ENCODE measurements around the gene WEE1.
"Not testable (repeated sequence)": the region's sequence is repeated elsewhere in the genome, so short reads cannot be mapped to it uniquely, and the experiment has no call there.

DNA sequence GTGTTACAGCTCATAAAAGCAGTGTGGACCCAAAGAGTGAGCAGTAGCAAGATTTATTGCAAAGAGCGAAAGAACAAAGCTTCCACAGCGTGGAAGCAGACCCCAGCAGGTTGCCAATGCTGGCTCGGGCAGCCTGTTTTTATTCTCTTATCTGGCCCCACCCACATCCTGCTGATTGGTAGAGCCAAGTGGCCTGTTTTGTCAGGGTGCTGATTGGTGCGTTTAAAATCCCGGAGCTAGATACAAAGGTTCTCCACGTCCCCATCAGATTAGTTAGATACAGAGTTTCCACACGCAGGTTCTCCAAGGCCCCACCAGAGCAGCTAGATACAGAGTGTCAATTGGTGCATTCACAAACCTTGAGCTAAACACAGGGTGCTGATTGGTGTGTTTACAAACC, 48.9 kb downstream of the WEE1 start:
- not testable (repeated sequence) for TF ChIP-seq POLR2A (IDR thresholded peaks at IDR 0.05)
- TF ChIP-seq, protein P1, sequence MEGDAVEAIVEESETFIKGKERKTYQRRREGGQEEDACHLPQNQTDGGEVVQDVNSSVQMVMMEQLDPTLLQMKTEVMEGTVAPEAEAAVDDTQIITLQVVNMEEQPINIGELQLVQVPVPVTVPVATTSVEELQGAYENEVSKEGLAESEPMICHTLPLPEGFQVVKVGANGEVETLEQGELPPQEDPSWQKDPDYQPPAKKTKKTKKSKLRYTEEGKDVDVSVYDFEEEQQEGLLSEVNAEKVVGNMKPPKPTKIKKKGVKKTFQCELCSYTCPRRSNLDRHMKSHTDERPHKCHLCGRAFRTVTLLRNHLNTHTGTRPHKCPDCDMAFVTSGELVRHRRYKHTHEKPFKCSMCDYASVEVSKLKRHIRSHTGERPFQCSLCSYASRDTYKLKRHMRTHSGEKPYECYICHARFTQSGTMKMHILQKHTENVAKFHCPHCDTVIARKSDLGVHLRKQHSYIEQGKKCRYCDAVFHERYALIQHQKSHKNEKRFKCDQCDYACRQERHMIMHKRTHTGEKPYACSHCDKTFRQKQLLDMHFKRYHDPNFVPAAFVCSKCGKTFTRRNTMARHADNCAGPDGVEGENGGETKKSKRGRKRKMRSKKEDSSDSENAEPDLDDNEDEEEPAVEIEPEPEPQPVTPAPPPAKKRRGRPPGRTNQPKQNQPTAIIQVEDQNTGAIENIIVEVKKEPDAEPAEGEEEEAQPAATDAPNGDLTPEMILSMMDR (IDR thresholded peaks at IDR 0.05) = not testable (repeated sequence)

Data from Peyer's patch (tissue), 4 donors.